NCI-H1930 (cell line): ENCODE results near the gene APOA1.
A peak's percentile ranks its signal among the peaks of the same experiment; 100 is the strongest.

Experiments used
- DNase-seq, 2 experiments: peaks; one replicate each; lab custom pipeline; 2025; lab: John Stamatoyannopoulos, UW

APOA1 gene

GRCh38 chr11:116837231-116838091, at the start of gene APOA1:
Gene APOA1 (minus strand): TSS chr11:116837622. CDS start chr11:116837387, 235 bp downstream.
- no peak for DNase-seq

GRCh38 chr11:116885951-116886655, 48.7 kb upstream of the APOA1 start:
- no peak for DNase-seq

GRCh38 chr11:116882386-116882785, 45.0 kb upstream of the APOA1 start:
- no peak for DNase-seq

- no peak for DNase-seq
Measured at GRCh38 chr11:116881143-116881542, 43.7 kb upstream of the APOA1 start.

- peak; percentile 6 to 20 for DNase-seq
Measured at GRCh38 chr11:116879800-116880625, 42.6 kb upstream of the APOA1 start.

GRCh38 chr11:116876656-116877055, 39.2 kb upstream of the APOA1 start:
- no peak for DNase-seq

GRCh38 chr11:116875194-116875593, 37.8 kb upstream of the APOA1 start:
- DNase-seq, result no peak

- DNase-seq, result no peak
Measured at GRCh38 chr11:116874251-116874650, 36.8 kb upstream of the APOA1 start.

GRCh38 chr11:116873381-116873780, 36.0 kb upstream of the APOA1 start:
- DNase-seq, result no peak

GRCh38 chr11:116871248-116871647, 33.8 kb upstream of the APOA1 start:
- DNase-seq, result no peak

- no peak for DNase-seq
Measured at GRCh38 chr11:116870054-116870453, 32.6 kb upstream of the APOA1 start.

GRCh38 chr11:116869610-116870009, 32.2 kb upstream of the APOA1 start:
- DNase-seq, result no peak

- DNase-seq, result no peak
Measured at GRCh38 chr11:116868066-116868465, 30.6 kb upstream of the APOA1 start.

GRCh38 chr11:116867619-116868018, 30.2 kb upstream of the APOA1 start:
- no peak for DNase-seq

- DNase-seq, result no peak
Measured at GRCh38 chr11:116866804-116867455, 29.5 kb upstream of the APOA1 start.

- DNase-seq, result no peak
Measured at GRCh38 chr11:116865696-116866095, 28.3 kb upstream of the APOA1 start.

GRCh38 chr11:116864531-116864930, 27.1 kb upstream of the APOA1 start:
- no peak for DNase-seq

GRCh38 chr11:116862951-116863350, 25.5 kb upstream of the APOA1 start:
- DNase-seq, result no peak

- no peak for DNase-seq
Measured at GRCh38 chr11:116862185-116862584, 24.8 kb upstream of the APOA1 start.

- no peak for DNase-seq
Measured at GRCh38 chr11:116861539-116861938, 24.1 kb upstream of the APOA1 start.

- no peak for DNase-seq
Measured at GRCh38 chr11:116860303-116860702, 22.9 kb upstream of the APOA1 start.

- no peak for DNase-seq
Measured at GRCh38 chr11:116859175-116859574, 21.8 kb upstream of the APOA1 start.
